GM12878 (cell line): ENCODE measurements around the gene NPAS3. TPM values are rescaled to one million over a fixed set of nuclear protein-coding genes. Genes with fewer than 3 reads are reported as not detected.

Source experiments
- ATAC-seq: fragments of 200-7000 bp; cut with Tn5 transposase; 3 replicates; pipeline ENCODE4 v1.9.1; 2020; ENCODE audit warnings: mild to moderate bottlenecking, moderate library complexity
- BruUV-seq: library from RNA; stranded (reverse); fragments of 400-500 nt; replicated peaks from 2 replicates; lab custom pipeline; 2021; lab: Mats Ljungman, UMichigan
- CTCF ChIA-PET: fragments of 300-600 bp; sonication (Branson Sonifier 250); formaldehyde crosslinking; extraction: SDS; loops from one replicate; lab custom pipeline; 2021; ENCODE audit warnings: inconsistent platforms; lab: Yijun Ruan, JAX
- POLR2A ChIA-PET: fragments of 350-600 bp; formaldehyde crosslinking; extraction: SDS; loops from one replicate; lab custom pipeline; 2021; ENCODE audit warnings: inconsistent platforms; lab: Charles Lee
- RAD21 ChIA-PET: fragments of 300-600 bp; sonication (Branson Sonifier 250); formaldehyde crosslinking; loops from one replicate; lab custom pipeline; 2023; ENCODE audit warnings: antibody characterized with exemption; ENCODE audit not compliant: unreplicated experiment; lab: Charles Lee
- SMC1A ChIA-PET: fragments of 300-600 bp; sonication (Branson Sonifier 250); formaldehyde crosslinking; loops from one replicate; lab custom pipeline; 2023; ENCODE audit not compliant: unreplicated experiment, uncharacterized antibody; lab: Charles Lee
- DNase-seq: peaks from one replicate; pipeline ENCODE4 v3.0.0-alpha.2; 2011; ENCODE audit warnings: low read depth, low spot score
- FAIRE-seq: peaks from 3 replicates; lab custom pipeline; 2011; peaks lifted over from hg19 to GRCh38; lab: Jason Lieb, UNC
- H2AFZ ChIP-seq: 2 replicates; pipeline ENCODE4 v1.6.0; 2011; ENCODE audit warnings: low read depth, low read length, control low read depth; ENCODE audit not compliant: control insufficient read depth
- H3K27ac ChIP-seq: 2 replicates; pipeline ENCODE4 v1.5.1; 2011; ENCODE audit warnings: control low read depth; ENCODE audit not compliant: control insufficient read depth, insufficient read depth
- H3K27me3 ChIP-seq, 2 experiments: replicated peaks in 1 of 2; 2 replicates each; pipeline versions ENCODE4 v1.6.0 to v1.6.1; 2011; ENCODE audit warnings: low read length in 1 of 2; ENCODE audit not compliant: control insufficient read depth in 2 of 2, insufficient read depth in 2 of 2
- H3K36me3 ChIP-seq, 2 experiments: 2 replicates each; pipeline ENCODE4 v1.5.1; 2011; ENCODE audit warnings: low read length in 1 of 2; ENCODE audit not compliant: control insufficient read depth in 2 of 2, insufficient read depth in 2 of 2
- H3K4me1 ChIP-seq: 2 replicates; pipeline ENCODE4 v1.6.1; 2011; ENCODE audit warnings: mild to moderate bottlenecking, low read length, moderate library complexity, mixed read lengths; ENCODE audit not compliant: control insufficient read depth, insufficient read depth
- H3K4me2 ChIP-seq: 2 replicates; pipeline ENCODE4 v1.6.0; 2011; ENCODE audit warnings: control low read depth; ENCODE audit not compliant: control insufficient read depth, insufficient read depth
- H3K4me3 ChIP-seq: fragments of 200-600 bp; sonication (generic); 2 replicates; pipeline ENCODE4 v1.5.1; 2016
- H3K79me2 ChIP-seq: 2 replicates; pipeline ENCODE4 v1.6.0; 2011; ENCODE audit warnings: low read length; ENCODE audit not compliant: control insufficient read depth, insufficient read depth
- H3K9ac ChIP-seq: 2 replicates; pipeline ENCODE4 v1.8.0; 2011; ENCODE audit warnings: low read length, control low read depth, mixed read lengths; ENCODE audit not compliant: control insufficient read depth, insufficient read depth
- H3K9me3 ChIP-seq: replicated peaks from 3 replicates; pipeline ENCODE4 v1.5.1; 2011; ENCODE audit warnings: mild to moderate bottlenecking, low read length; ENCODE audit not compliant: control insufficient read depth, insufficient read depth
- H4K20me1 ChIP-seq: 2 replicates; pipeline ENCODE4 v1.6.0; 2011; ENCODE audit not compliant: control insufficient read depth, insufficient read depth
- BRCA1 ChIP-seq: IDR thresholded peaks from 2 replicates; pipeline ENCODE4 v1.6.1; 2011; ENCODE audit warnings: low read depth, low read length, improper control_type of control experiment
- HCFC1 ChIP-seq: fragments of 150-350 bp; IDR thresholded peaks from 2 replicates; pipeline ENCODE4 v1.6.1; 2014; ENCODE audit warnings: low read length
- NRF1 ChIP-seq: conservative IDR thresholded peaks from 2 replicates; pipeline ENCODE4 v1.6.1; 2011; ENCODE audit warnings: mild to moderate bottlenecking, low read depth, low read length, improper control_type of control experiment
- POLR2AphosphoS2 ChIP-seq: IDR thresholded peaks from 2 replicates; pipeline ENCODE4 v1.6.1; 2011; ENCODE audit warnings: low read depth, mild to moderate bottlenecking, low read length, improper control_type of control experiment, moderate library complexity
- WGBS: methylation state at CpG from one replicate; pipeline ENCODE4 v1.1.6; 2016; ENCODE audit warnings: low lambda C conversion rate; ENCODE audit not compliant: insufficient replicate concordance, insufficient coverage; ENCODE audit errors: missing lambda C conversion rate; 5-methylcytosine and 5-hydroxymethylcytosine counted together
- in situ Hi-C: fragments of 300-500 bp; cut with MboI; formaldehyde crosslinking; loops from 9 replicates; pipeline ENCODE4 v1.14.3; 2018; ENCODE audit warnings: mixed read lengths
- intact Hi-C: fragments of 100-400 bp; cut with micrococcal nuclease; formaldehyde crosslinking; loops from one replicate; pipeline ENCODE4 v1.14.2; 2022; ENCODE audit not compliant: unreplicated experiment
- polyA plus RNA-seq, 11 experiments: library from polyadenylated mRNA; depleted of rRNA in 4 of 11; unstranded in 6 of 11; stranded (reverse) in 5 of 11; fragments of >200 nt; fragmentation: Nextera tagmentation in 4 of 11; fragmentation: Illumina TruSeq in 1 of 11; extraction: Ambion mirVana in 4 of 11; extraction: Trizol in 1 of 11; gene quantifications; 1 replicate in 1 of 11; 2 replicates in 10 of 11; pipeline versions ENCODE4 v1.2.1 to v1.2.3, GENCODE V29; 2011 to 2016; ENCODE audit warnings: inconsistent platforms in 2 of 11, missing spikeins in 2 of 11, low read depth in 1 of 11
- total RNA-seq, 4 experiments: library from RNA; depleted of rRNA in 3 of 4; stranded (reverse); fragments of >200 nt in 3 of 4; fragmentation: Illumina TruSeq in 1 of 4; extraction: Trizol in 1 of 4; gene quantifications; 2 replicates each; pipeline versions ENCODE4 v1.2.1 to v1.2.3, GENCODE V29; 2013 to 2021
- TF ChIP-seq, protein P1 (sequence below), 3 experiments: IDR thresholded peaks in 2 of 3; conservative IDR thresholded peaks in 1 of 3; 2 replicates each; pipeline ENCODE4 v1.5.1; 2011; ENCODE audit warnings: low read depth in 3 of 3, low read length in 3 of 3, mild to moderate bottlenecking in 3 of 3, control low read depth in 2 of 3, moderate library complexity in 2 of 3, inconsistent platforms in 1 of 3, mixed read lengths in 1 of 3; ENCODE audit not compliant: control insufficient read depth in 2 of 3, insufficient read depth in 1 of 3; ENCODE audit errors: extremely low read depth in 1 of 3
- TF ChIP-seq, protein P2 (sequence below): fragments of 450-650 bp; IDR thresholded peaks from 2 replicates; pipeline ENCODE4 v1.6.1; 2017; ENCODE audit warnings: borderline replicate concordance
- TF ChIP-seq, protein P3 (sequence below): fragments of 450-650 bp; IDR thresholded peaks from 2 replicates; pipeline ENCODE4 v1.6.1; 2017; ENCODE audit warnings: mild to moderate bottlenecking

The NPAS3 gene
- total and polyA plus RNA-seq, 10 of the 15 experiments (the other 5 are each of a cell fraction or from before 2014, with no cell fraction given) = under 0.01 to 2.7 (median 0.03) TPM; not detected in 6

DNA sequence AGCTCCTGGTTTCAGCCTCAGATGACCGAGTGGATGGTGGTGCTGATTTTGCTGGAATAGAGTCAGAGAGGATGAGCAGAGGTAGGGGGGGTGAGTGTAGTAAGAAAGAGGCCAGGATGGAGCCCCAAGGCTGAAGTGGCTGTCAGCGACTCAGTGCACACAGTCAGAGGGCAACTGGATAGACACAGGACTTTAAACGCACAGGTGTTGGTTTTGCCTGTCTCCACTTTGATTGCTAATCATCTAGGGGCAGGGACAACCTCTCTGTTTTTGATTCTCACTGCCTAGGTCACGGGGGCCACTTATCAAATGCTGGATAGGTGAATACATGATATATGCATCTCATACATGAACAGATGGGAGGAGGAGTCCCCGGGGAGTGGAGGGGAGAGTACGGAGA is 912.7 kb downstream of the NPAS3 start:
- ChIA-PET POLR2A (interaction anchor here (0.5 kb wide), 1 partner anchor 117 kb away, joined by 3 read pairs; no protein-coding TSS in a partner anchor), SMC1A (interaction anchor here (0.7 to 17.6 kb wide), 7 partner anchors 22 to 385 kb away, joined by 3 to 668 read pairs (median 3); no protein-coding TSS in a partner anchor), CTCF (interaction anchor here (0.5 to 21.4 kb wide), 8 partner anchors 8 to 1247 kb away, joined by 3 to 809 read pairs (median 10); no protein-coding TSS in a partner anchor), RAD21 (interaction anchor here (4.1 to 19.1 kb wide), 2 partner anchors 85 to 246 kb away, joined by 17 to 466 read pairs; no protein-coding TSS in a partner anchor)
- Histone ChIP-seq H3K27ac (no peak overlapping the region), H3K4me1 (no peaks in the 10 kb centered on the region), H3K9ac (no peak overlapping the region), H3K4me3 (no peak overlapping the region), H3K27me3 (no peaks in the 10 kb centered on the region), H4K20me1 (no peaks in the 10 kb centered on the region), H3K36me3 (no peaks in the 10 kb centered on the region), H3K9me3 (no peaks in the 10 kb centered on the region), H3K4me2 (no peak overlapping the region), H2AFZ (no peak overlapping the region), H3K79me2 (no peaks in the 10 kb centered on the region)
- BruUV-seq = no TSS peak
- ATAC-seq (no peak), FAIRE-seq (no peak), DNase-seq (no peak)
- in situ Hi-C loops (no loop called here), intact Hi-C loops (no loop called here)
- TF ChIP-seq NRF1 (no peak), BRCA1 (no peak), HCFC1 (no peak), POLR2AphosphoS2 (no peak)
- TF ChIP-seq, protein P1, sequence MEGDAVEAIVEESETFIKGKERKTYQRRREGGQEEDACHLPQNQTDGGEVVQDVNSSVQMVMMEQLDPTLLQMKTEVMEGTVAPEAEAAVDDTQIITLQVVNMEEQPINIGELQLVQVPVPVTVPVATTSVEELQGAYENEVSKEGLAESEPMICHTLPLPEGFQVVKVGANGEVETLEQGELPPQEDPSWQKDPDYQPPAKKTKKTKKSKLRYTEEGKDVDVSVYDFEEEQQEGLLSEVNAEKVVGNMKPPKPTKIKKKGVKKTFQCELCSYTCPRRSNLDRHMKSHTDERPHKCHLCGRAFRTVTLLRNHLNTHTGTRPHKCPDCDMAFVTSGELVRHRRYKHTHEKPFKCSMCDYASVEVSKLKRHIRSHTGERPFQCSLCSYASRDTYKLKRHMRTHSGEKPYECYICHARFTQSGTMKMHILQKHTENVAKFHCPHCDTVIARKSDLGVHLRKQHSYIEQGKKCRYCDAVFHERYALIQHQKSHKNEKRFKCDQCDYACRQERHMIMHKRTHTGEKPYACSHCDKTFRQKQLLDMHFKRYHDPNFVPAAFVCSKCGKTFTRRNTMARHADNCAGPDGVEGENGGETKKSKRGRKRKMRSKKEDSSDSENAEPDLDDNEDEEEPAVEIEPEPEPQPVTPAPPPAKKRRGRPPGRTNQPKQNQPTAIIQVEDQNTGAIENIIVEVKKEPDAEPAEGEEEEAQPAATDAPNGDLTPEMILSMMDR (IDR thresholded peaks at IDR 0.05 in 2 of 3, conservative IDR thresholded peaks at IDR 0.05 in 1 of 3; ENCODE audit: control insufficient read depth in 2 of 3, extremely low read depth in 1 of 3, insufficient read depth in 1 of 3, low read depth in 3 of 3, low read length in 3 of 3) = no peak
- TF ChIP-seq, protein P2, sequence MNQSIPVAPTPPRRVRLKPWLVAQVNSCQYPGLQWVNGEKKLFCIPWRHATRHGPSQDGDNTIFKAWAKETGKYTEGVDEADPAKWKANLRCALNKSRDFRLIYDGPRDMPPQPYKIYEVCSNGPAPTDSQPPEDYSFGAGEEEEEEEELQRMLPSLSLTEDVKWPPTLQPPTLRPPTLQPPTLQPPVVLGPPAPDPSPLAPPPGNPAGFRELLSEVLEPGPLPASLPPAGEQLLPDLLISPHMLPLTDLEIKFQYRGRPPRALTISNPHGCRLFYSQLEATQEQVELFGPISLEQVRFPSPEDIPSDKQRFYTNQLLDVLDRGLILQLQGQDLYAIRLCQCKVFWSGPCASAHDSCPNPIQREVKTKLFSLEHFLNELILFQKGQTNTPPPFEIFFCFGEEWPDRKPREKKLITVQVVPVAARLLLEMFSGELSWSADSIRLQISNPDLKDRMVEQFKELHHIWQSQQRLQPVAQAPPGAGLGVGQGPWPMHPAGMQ = no peak
- TF ChIP-seq, protein P3, sequence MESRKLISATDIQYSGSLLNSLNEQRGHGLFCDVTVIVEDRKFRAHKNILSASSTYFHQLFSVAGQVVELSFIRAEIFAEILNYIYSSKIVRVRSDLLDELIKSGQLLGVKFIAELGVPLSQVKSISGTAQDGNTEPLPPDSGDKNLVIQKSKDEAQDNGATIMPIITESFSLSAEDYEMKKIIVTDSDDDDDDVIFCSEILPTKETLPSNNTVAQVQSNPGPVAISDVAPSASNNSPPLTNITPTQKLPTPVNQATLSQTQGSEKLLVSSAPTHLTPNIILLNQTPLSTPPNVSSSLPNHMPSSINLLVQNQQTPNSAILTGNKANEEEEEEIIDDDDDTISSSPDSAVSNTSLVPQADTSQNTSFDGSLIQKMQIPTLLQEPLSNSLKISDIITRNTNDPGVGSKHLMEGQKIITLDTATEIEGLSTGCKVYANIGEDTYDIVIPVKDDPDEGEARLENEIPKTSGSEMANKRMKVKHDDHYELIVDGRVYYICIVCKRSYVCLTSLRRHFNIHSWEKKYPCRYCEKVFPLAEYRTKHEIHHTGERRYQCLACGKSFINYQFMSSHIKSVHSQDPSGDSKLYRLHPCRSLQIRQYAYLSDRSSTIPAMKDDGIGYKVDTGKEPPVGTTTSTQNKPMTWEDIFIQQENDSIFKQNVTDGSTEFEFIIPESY = no peak
- 25% methylated on average over 6 of the region's 6 CpGs for whole genome bisulfite sequencing
